HG02870 (cell line): ENCODE measurements around the gene SLC18B1.
A peak's percentile ranks its signal among the peaks of the same experiment; 100 is the strongest.

Experiments used
- ATAC-seq: cut with Tn5 transposase; IDR thresholded peaks from one replicate; pipeline ENCODE4 v1.9.1; 2021; ENCODE audit warnings: mild to moderate bottlenecking, moderate library complexity; ENCODE audit not compliant: unreplicated experiment

Gene SLC18B1

GRCh38 chr6:132748446-132748845 is 50.0 kb downstream of the SLC18B1 start:
- no peak for ATAC-seq

- no peak for ATAC-seq
Observed at GRCh38 chr6:132746048-132746447, 52.4 kb downstream of the SLC18B1 start.

GRCh38 chr6:132742495-132742894 is 55.9 kb downstream of the SLC18B1 start:
- ATAC-seq = no peak

DNA sequence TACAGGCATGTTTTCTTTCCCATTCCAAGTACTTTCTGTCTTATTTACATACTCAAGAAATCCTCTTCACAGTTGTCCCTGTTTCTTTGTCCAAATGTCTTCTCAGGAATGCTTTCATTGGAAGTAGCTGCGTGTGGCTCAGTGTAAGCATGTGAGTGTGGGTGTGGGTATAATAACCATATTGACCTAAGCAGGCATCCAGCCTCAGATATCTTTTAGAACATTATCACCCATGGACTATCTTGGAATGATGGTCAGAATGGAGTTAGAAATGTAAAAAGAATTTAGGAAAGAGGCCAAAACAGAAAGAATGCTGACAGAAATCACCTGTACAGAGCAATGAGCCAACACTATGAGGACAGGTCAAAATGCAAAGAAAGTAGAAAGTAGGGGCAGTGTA is 57.2 kb downstream of the SLC18B1 start:
- ATAC-seq = no peak

GRCh38 chr6:132736239-132736638 is 62.2 kb downstream of the SLC18B1 start:
- no peak for ATAC-seq

DNA sequence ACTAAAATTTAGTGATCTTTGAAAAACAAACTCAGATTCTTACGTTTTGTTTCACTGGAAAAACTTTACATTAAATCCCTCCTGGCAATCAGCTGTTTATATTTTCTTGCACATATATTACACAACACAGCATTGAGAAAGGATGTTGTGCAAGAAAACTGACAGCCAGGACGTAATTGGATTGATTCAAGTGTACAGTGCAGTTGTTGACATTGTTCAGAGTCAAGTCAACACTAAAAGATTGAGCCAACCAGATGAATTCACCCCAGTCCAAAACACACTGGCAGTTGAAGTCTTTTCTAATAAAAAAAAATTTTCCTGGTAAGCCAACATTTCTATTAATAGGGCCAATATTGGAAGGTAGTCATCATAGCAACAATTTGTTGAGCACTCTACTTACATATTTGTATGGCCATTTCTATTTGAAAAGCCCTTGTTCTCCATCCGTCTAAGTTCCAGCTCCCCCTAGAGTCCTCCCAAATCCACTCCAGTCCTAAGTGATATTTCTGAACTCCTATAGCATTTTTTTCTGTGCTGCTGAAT is 63.7 kb downstream of the SLC18B1 start:
- no peak for ATAC-seq

GRCh38 chr6:132733814-132734213 is 64.6 kb downstream of the SLC18B1 start:
- ATAC-seq = no peak

- ATAC-seq = no peak
Observed at GRCh38 chr6:132733283-132733682, 65.2 kb downstream of the SLC18B1 start.

DNA sequence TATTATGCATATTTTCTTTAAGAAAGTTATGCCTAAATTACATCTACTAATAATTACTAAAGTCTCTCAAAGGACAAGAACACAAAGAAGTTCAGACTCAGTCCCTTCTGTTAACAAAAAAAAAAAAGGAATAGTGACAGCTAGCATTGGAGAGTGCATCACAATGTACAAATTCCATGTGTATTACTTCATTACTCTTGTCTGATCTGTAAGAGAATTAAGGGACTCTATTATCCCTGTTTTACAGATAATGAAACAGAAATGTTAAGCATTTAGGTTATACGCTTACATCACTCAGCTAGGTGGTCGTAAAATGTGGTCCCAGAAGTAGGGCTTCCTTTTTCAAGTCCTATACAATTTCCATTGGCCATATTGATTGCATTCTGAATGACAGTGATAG is 67.4 kb downstream of the SLC18B1 start:
- ATAC-seq = no peak

- ATAC-seq = no peak
Observed at GRCh38 chr6:132730560-132730959, 67.9 kb downstream of the SLC18B1 start.

- ATAC-seq = no peak
Observed at GRCh38 chr6:132728616-132729015, 69.8 kb downstream of the SLC18B1 start.

DNA sequence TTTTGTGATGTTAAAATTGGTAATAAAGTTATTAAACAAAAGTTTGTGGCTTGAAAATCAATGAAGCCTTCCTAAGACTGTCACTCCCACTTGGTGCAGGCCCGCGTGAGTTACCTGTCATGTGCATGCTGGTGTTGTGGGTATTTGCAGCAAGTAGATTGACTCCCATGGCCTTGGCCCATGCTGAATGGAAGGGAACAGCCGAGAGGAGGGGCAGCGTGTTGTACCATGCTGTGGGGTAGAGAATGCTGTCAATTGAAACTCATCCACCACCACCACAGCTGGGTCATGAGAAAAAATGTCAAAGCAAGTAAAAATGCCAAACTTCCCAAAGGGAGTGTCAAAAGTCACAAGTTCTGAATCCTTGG is 71.8 kb downstream of the SLC18B1 start:
- no peak for ATAC-seq

DNA sequence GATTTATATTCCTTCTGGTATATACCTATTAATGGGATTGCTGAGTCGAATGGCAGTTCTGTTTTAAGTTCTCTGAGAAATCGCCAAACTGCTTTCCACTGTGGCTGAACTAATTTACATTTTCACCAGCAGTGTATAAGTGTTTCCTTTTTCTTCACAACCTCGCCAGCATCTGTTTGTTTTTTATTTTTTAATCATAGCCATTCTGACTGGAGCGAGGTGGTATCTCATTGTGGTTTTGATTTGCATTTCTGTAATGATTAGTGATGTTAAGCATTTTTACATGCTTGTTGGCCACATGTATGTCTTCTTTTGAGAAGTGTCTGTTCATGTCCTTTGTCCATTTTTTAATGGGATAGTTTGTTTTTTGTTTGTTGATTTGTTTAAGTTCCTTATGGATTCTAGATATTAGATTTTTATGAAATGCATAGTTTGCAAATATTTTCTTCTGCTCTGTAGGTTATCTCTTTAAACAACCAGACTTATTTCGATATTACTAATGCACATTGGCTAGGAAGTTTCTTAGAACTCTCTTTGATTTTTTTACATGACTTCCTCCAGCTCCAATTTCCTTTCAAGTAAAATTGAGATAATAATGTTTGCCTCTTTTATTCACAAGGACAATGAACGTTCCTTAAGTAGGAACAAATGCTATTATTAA is 72.4 kb downstream of the SLC18B1 start:
- ATAC-seq = peak; percentile 74

DNA sequence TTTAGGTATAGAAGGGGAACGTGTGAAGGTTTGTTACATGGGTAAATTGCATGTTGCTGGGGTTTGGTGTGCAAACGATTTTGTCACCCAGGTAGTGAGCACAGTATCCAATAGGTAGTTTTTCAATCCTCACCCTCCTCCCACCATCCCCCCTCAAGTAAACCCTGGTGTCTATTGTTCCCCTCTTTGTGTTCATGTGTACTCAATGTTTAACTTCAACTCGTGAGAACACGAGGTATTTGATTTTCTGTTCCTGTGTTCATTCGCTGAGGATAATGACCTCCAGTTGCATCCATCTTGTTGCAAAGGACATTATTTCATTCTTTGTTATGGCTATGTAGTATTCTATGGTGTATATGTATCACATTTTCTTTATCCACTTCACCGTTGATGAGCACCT is 73.0 kb downstream of the SLC18B1 start:
- no peak for ATAC-seq

DNA sequence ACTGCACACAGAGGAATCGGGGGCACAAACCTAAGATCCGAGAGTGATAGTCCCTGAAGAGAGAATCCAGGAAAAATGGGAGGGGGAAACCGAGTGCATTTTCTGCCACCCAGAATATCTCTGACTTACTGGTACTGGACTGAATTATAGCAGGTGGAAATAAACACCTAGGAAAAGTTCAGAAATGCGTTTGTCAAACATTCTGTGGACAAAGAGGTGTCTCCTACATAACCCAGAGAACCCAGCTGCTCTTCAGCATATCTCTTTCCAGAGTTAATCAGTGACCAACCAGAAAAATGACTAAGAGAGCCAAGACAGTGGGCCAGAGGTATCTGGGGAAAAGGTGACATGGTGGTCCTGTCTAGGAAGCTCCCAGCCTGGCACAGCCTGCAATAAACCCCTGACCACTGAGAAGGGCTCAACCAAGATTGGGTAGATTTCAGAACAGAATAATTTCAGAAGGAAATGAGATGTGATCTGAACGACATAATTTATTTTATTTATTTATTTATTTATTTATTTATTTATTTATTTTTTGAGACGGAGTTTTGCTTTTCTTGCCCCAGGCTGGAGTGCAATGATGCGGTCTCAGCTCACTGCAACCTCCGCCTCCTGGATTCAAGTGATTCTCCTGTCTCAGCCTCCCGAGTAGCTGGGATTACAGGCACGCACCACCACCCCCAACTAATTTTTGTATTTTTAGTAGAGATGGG is 78.5 kb downstream of the SLC18B1 start:
- no peak for ATAC-seq
